Suprapubic skin (tissue), 4 donors: ENCODE results near the gene ANO2.

Experiments used
- CTCF ChIP-seq, 2 donors: fragments of 200-600 bp in 1 of 2; fragments of 450-650 bp in 1 of 2; sonication (generic) in 1 of 2; IDR thresholded peaks; one replicate each; pipeline ENCODE4 v1.5.1; 2016 to 2019; ENCODE audit warnings: antibody characterized with exemption in 2 of 2, mild to moderate bottlenecking in 1 of 2, moderate library complexity in 1 of 2
- POLR2A ChIP-seq, 2 donors: fragments of 450-650 bp; IDR thresholded peaks; one replicate each; pipeline ENCODE4 v1.6.1; 2017; ENCODE audit warnings: antibody characterized with exemption in 2 of 2, mild to moderate bottlenecking in 2 of 2, moderate library complexity in 2 of 2
- POLR2AphosphoS5 ChIP-seq, 3 donors: sonication (generic); formaldehyde crosslinking; IDR thresholded peaks; one replicate each; pipeline ENCODE4 v1.6.1; 2017; ENCODE audit warnings: antibody characterized with exemption in 3 of 3

GRCh38 chr12:5977556-5977955 lies 32.5 kb upstream of the ANO2 start:
- TF ChIP-seq CTCF (IDR thresholded peaks at IDR 0.05) (no peak), POLR2A (IDR thresholded peaks at IDR 0.05) (no peak), POLR2AphosphoS5 (IDR thresholded peaks at IDR 0.05) (no peak)
